ENCODE results near the gene ZNF492. TPM values are rescaled to one million over a fixed set of nuclear protein-coding genes. Genes with fewer than 3 reads are reported as not detected.

ZNF492 gene
- total and polyA plus RNA-seq, 10 of the 15 experiments (the other 5 are each of a cell fraction or from before 2014, with no cell fraction given) = not detected

DNA sequence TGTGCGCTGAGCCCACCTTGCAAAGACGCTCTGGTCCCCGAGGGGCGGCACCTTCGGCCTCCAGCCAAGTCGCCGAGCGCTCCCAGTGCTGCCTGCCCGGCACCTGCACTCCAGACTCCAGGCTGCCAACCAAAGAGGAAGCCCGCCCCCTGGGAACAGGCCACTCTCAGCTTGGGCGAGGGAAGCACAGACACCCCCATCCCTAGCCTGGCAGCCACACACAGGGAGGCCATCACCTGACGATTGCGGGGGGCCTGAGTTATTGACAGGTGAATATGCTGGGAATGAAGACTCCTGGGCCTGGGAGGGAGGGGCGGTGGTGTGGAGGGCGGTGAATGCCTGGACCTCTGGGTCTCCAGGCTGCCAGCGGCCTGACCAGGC lies 10.3 kb upstream of the ZNF492 start:
- Histone ChIP-seq H2AFZ (ENCODE audit: control insufficient read depth, low read depth, low read length) (no peak overlapping the region), H3K4me3 (no peak overlapping the region), H3K79me2 (ENCODE audit: control insufficient read depth, insufficient read depth, low read length) (no peaks in the 10 kb centered on the region), H3K9me3 (replicated peaks; ENCODE audit: control insufficient read depth, insufficient read depth, low read length) (no peaks in the 10 kb centered on the region; the same call in 1 of the 3 replicates), H3K27ac (ENCODE audit: control insufficient read depth, insufficient read depth) (no peak overlapping the region), H3K4me1 (ENCODE audit: control insufficient read depth, insufficient read depth, low read length) (no peaks in the 10 kb centered on the region), H4K20me1 (ENCODE audit: control insufficient read depth, insufficient read depth) (no peaks in the 10 kb centered on the region), H3K27me3 (replicated peaks in 1 of 2; ENCODE audit: control insufficient read depth in 2 of 2, insufficient read depth in 2 of 2, low read length in 1 of 2) (no peaks in the 10 kb centered on the region), H3K4me2 (ENCODE audit: control insufficient read depth, insufficient read depth) (no peak overlapping the region), H3K36me3 (ENCODE audit: control insufficient read depth in 2 of 2, insufficient read depth in 2 of 2, low read length in 1 of 2) (no peaks in the 10 kb centered on the region), H3K9ac (ENCODE audit: control insufficient read depth, insufficient read depth, low read length) (no peak overlapping the region)
- ChIA-PET SMC1A (ENCODE audit: uncharacterized antibody, unreplicated experiment) (no interaction called here), POLR2A (no interaction called here), CTCF (no interaction called here), RAD21 (ENCODE audit: unreplicated experiment) (no interaction called here)
- DNase-seq (ENCODE audit: low read depth, low spot score) = no peak
- intact Hi-C loops (cut with micrococcal nuclease; ENCODE audit: unreplicated experiment) (no loop called here), in situ Hi-C loops (cut with MboI) (no loop called here)
- no peak for ATAC-seq
- TF ChIP-seq CREB1 (IDR thresholded peaks at IDR 0.05; ENCODE audit: low read depth) (no peak), CBX3 (IDR thresholded peaks at IDR 0.05; ENCODE audit: borderline replicate concordance, low read depth) (no peak), ZNF274 (IDR thresholded peaks at IDR 0.05; ENCODE audit: insufficient read depth, insufficient read length) (no peak), PBX3 (IDR thresholded peaks at IDR 0.05; ENCODE audit: insufficient replicate concordance, low read depth, low read length) (no peak), SP1 (IDR thresholded peaks at IDR 0.05; ENCODE audit: low read depth, low read length) (no peak), NFYB (IDR thresholded peaks at IDR 0.05; ENCODE audit: insufficient read depth, low read depth, low read length) (no peak), CEBPB (IDR thresholded peaks at IDR 0.05; ENCODE audit: borderline replicate concordance in 1 of 2, low read depth in 2 of 2, low read length in 2 of 2) (no peak), HCFC1 (IDR thresholded peaks at IDR 0.05; ENCODE audit: low read length) (no peak), CHD1 (IDR thresholded peaks at IDR 0.05; ENCODE audit: low read depth, low read length) (no peak), LARP7 (IDR thresholded peaks at IDR 0.05) (no peak), SIN3A (IDR thresholded peaks at IDR 0.05; ENCODE audit: low read depth, low read length) (no peak), YY1 (IDR thresholded peaks at IDR 0.05; ENCODE audit: low read depth, low read length) (no peak), SUPT20H (IDR thresholded peaks at IDR 0.05; ENCODE audit: borderline replicate concordance, control insufficient read depth, low read depth, low read length) (no peak), ESRRA (IDR thresholded peaks at IDR 0.05; ENCODE audit: low read length) (no peak), MXI1 (IDR thresholded peaks at IDR 0.05; ENCODE audit: low read depth, low read length) (no peak)
- TF ChIP-seq, protein P1, sequence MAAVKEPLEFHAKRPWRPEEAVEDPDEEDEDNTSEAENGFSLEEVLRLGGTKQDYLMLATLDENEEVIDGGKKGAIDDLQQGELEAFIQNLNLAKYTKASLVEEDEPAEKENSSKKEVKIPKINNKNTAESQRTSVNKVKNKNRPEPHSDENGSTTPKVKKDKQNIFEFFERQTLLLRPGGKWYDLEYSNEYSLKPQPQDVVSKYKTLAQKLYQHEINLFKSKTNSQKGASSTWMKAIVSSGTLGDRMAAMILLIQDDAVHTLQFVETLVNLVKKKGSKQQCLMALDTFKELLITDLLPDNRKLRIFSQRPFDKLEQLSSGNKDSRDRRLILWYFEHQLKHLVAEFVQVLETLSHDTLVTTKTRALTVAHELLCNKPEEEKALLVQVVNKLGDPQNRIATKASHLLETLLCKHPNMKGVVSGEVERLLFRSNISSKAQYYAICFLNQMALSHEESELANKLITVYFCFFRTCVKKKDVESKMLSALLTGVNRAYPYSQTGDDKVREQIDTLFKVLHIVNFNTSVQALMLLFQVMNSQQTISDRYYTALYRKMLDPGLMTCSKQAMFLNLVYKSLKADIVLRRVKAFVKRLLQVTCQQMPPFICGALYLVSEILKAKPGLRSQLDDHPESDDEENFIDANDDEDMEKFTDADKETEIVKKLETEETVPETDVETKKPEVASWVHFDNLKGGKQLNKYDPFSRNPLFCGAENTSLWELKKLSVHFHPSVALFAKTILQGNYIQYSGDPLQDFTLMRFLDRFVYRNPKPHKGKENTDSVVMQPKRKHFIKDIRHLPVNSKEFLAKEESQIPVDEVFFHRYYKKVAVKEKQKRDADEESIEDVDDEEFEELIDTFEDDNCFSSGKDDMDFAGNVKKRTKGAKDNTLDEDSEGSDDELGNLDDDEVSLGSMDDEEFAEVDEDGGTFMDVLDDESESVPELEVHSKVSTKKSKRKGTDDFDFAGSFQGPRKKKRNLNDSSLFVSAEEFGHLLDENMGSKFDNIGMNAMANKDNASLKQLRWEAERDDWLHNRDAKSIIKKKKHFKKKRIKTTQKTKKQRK (IDR thresholded peaks at IDR 0.05; ENCODE audit: low read depth, low read length) = no peak
- no peak for FAIRE-seq
- no TSS peak for BruUV-seq (replicated peaks)
- 74% methylated on average over 15 of the region's 16 CpGs for WGBS (ENCODE audit: insufficient coverage, insufficient replicate concordance, low lambda C conversion rate, missing lambda C conversion rate)
